ENCODE data around the gene AHNAK.
"Not testable (repeated sequence)": the region's sequence is repeated elsewhere in the genome, so short reads cannot be mapped to it uniquely, and the experiment has no call there.

The AHNAK gene

GRCh38 chr11:62550478-62550877 lies 3.9 kb upstream of the AHNAK start:
- DNase-seq (ENCODE audit: low spot score), result not testable (repeated sequence)

GRCh38 chr11:62548545-62549335 lies 2.1 kb upstream of the AHNAK start:
- no peak for DNase-seq (ENCODE audit: low spot score)

- DNase-seq (ENCODE audit: low spot score), result no peak
These were observed 1.2 kb upstream of the AHNAK start for GRCh38 chr11:62547691-62548281.

GRCh38 chr11:62546929-62547625 lies 471 bp upstream of the AHNAK start:
- no peak for DNase-seq (ENCODE audit: low spot score)

- no peak for DNase-seq (ENCODE audit: low spot score)
These were observed 966 bp downstream of the AHNAK start for GRCh38 chr11:62545437-62546243.

GRCh38 chr11:62544581-62545436 lies 1.8 kb downstream of the AHNAK start:
- no peak for DNase-seq (ENCODE audit: low spot score)

GRCh38 chr11:62543680-62544444 lies 2.7 kb downstream of the AHNAK start:
- no peak for DNase-seq (ENCODE audit: low spot score)

- DNase-seq (ENCODE audit: low spot score), result no peak
These were observed 3.6 kb downstream of the AHNAK start for GRCh38 chr11:62542750-62543567.

GRCh38 chr11:62542111-62542745 lies 4.4 kb downstream of the AHNAK start:
- no peak for DNase-seq (ENCODE audit: low spot score)

- no peak for DNase-seq (ENCODE audit: low spot score)
These were observed 5.6 kb downstream of the AHNAK start for GRCh38 chr11:62540804-62541701.

GRCh38 chr11:62539238-62539925 lies 7.2 kb downstream of the AHNAK start:
- DNase-seq (ENCODE audit: low spot score), result no peak

GRCh38 chr11:62538470-62539237 lies 8.0 kb downstream of the AHNAK start:
- no peak for DNase-seq (ENCODE audit: low spot score)

- no peak for DNase-seq (ENCODE audit: low spot score)
These were observed 10.2 kb downstream of the AHNAK start for GRCh38 chr11:62536301-62536957.

- DNase-seq (ENCODE audit: low spot score), result no peak
These were observed 10.8 kb downstream of the AHNAK start for GRCh38 chr11:62535802-62536201.

- no peak for DNase-seq (ENCODE audit: low spot score)
These were observed 11.6 kb downstream of the AHNAK start for GRCh38 chr11:62534779-62535545.
